K562 (cell line): ENCODE results near the gene PNPLA2. TPM values are rescaled to one million over a fixed set of nuclear protein-coding genes. Genes with fewer than 3 reads are reported as not detected.

Experiments used
- ATAC-seq: fragments of 200-7000 bp; cut with Tn5 transposase; 3 replicates; pipeline ENCODE4 v1.9.1; 2020; ENCODE audit warnings: moderate library complexity
- BruUV-seq: library from RNA; stranded (reverse); fragments of 400-500 nt; replicated peaks from 2 replicates; lab custom pipeline; 2021; lab: Mats Ljungman, UMichigan
- CTCF ChIA-PET: fragments of 300-600 bp; formaldehyde crosslinking; extraction: SDS; loops from one replicate; lab custom pipeline; 2021; ENCODE audit warnings: low intra/inter-chr PET ratio; lab: Yijun Ruan, JAX
- POLR2A ChIA-PET: fragments of 300-600, 350-650 bp; sonication (Branson Sonifier 250); formaldehyde crosslinking; extraction: SDS; loops from one replicate; lab custom pipeline; 2021; ENCODE audit warnings: antibody characterized with exemption, inconsistent platforms; lab: Yijun Ruan, JAX
- DNase-seq, 4 experiments: peaks; one replicate each; pipeline versions ENCODE4 v3.0.0 to v3.0.0-alpha.2; 2011 to 2018; ENCODE audit warnings: low spot score in 3 of 4, mixed read lengths in 3 of 4; ENCODE audit errors: extremely low read depth in 1 of 4
- FAIRE-seq: peaks from 2 replicates; lab custom pipeline; 2011; peaks lifted over from hg19 to GRCh38; lab: Jason Lieb, UNC
- H2AFZ ChIP-seq: 2 replicates; pipeline ENCODE4 v1.6.0; 2011; ENCODE audit warnings: low read depth, low read length, control low read depth, inconsistent platforms
- H3K27ac ChIP-seq: fragments of 200-600 bp; 3 replicates; pipeline ENCODE4 v1.8.0; 2011; ENCODE audit warnings: low read depth, mild to moderate bottlenecking, control low read depth, inconsistent platforms, low read length, moderate library complexity, mixed read lengths; ENCODE audit errors: extremely low read depth
- H3K27me3 ChIP-seq, 2 experiments: fragments of 300-600 bp in 1 of 2; 2 replicates in 1 of 2; 3 replicates in 1 of 2; pipeline versions ENCODE4 v1.6.0 to v1.8.0; 2011; ENCODE audit warnings: inconsistent platforms in 2 of 2, low read length in 2 of 2, mild to moderate bottlenecking in 1 of 2, mixed read lengths in 1 of 2, moderate library complexity in 1 of 2; ENCODE audit not compliant: control insufficient read depth in 2 of 2, insufficient read depth in 2 of 2
- H3K36me3 ChIP-seq: fragments of 300-600 bp; 3 replicates; pipeline ENCODE4 v1.8.0; 2011; ENCODE audit warnings: mild to moderate bottlenecking, low read length, inconsistent platforms; ENCODE audit not compliant: control insufficient read depth, insufficient read depth
- H3K4me1 ChIP-seq, 2 experiments: fragments of 200-600 bp in 1 of 2; replicated peaks in 1 of 2; 2 replicates in 1 of 2; 3 replicates in 1 of 2; pipeline versions ENCODE4 v1.5.1 to v1.8.0; 2011; ENCODE audit warnings: inconsistent platforms in 2 of 2, low read length in 2 of 2, mild to moderate bottlenecking in 1 of 2, mixed read lengths in 1 of 2, moderate library complexity in 1 of 2; ENCODE audit not compliant: control insufficient read depth in 2 of 2, insufficient read depth in 2 of 2
- H3K4me2 ChIP-seq: 2 replicates; pipeline ENCODE4 v1.6.1; 2011; ENCODE audit warnings: low read length, control low read depth, inconsistent platforms, mixed read lengths; ENCODE audit not compliant: insufficient read depth
- H3K4me3 ChIP-seq: fragments of 200-600 bp; sonication (generic), shearing (Covaris generic); 2 replicates; pipeline ENCODE4 v1.5.1; 2016; ENCODE audit warnings: control low read depth, inconsistent platforms
- H3K79me2 ChIP-seq: fragments of 200-600 bp; 3 replicates; pipeline ENCODE4 v1.8.0; 2011; ENCODE audit warnings: low read length, inconsistent platforms; ENCODE audit not compliant: control insufficient read depth, insufficient read depth
- H3K9ac ChIP-seq, 2 experiments: 2 replicates each; pipeline versions ENCODE4 v1.6.0 to v1.6.1; 2011; ENCODE audit warnings: low read depth in 2 of 2, low read length in 2 of 2, control low read depth in 1 of 2, inconsistent platforms in 1 of 2, mild to moderate bottlenecking in 1 of 2, mixed read lengths in 1 of 2; ENCODE audit not compliant: insufficient read depth in 1 of 2
- H3K9me1 ChIP-seq: one replicate; pipeline ENCODE4 v1.6.0; 2011; ENCODE audit warnings: inconsistent platforms, mild to moderate bottlenecking, low read length, moderate library complexity; ENCODE audit not compliant: control insufficient read depth, insufficient read depth
- H3K9me3 ChIP-seq: replicated peaks from 2 replicates; pipeline ENCODE4 v1.5.1; 2011; ENCODE audit warnings: low read depth, low read length, inconsistent platforms; ENCODE audit not compliant: control insufficient read depth, insufficient read depth
- H4K20me1 ChIP-seq: replicated peaks from 2 replicates; pipeline ENCODE4 v1.6.1; 2011; ENCODE audit warnings: low read length, inconsistent platforms, mixed read lengths; ENCODE audit not compliant: control insufficient read depth, insufficient read depth
- POLR2G ChIP-seq: fragments of 200-400 bp; formaldehyde crosslinking; IDR thresholded peaks from 2 replicates; pipeline ENCODE4 v1.6.1; 2017; ENCODE audit warnings: low read depth, mild to moderate bottlenecking, antibody characterized with exemption, low read length, moderate library complexity
- PTBP1 ChIP-seq: fragments of 200-400 bp; formaldehyde crosslinking; IDR thresholded peaks from 2 replicates; pipeline ENCODE4 v1.6.1; 2017; ENCODE audit warnings: low read depth, low read length
- PTRF ChIP-seq: fragments of 450-650 bp; IDR thresholded peaks from 2 replicates; pipeline ENCODE4 v1.6.1; 2016; ENCODE audit warnings: mild to moderate bottlenecking, missing genetic modification characterization, missing compliant biosample characterization
- ZKSCAN1 ChIP-seq: fragments of 150-350 bp; IDR thresholded peaks from 2 replicates; pipeline ENCODE4 v1.6.1; 2016; ENCODE audit warnings: low read depth, low read length
- ZNF77 ChIP-seq: fragments of 250-450 bp; sonication (Bioruptor Pico); IDR thresholded peaks from 2 replicates; pipeline ENCODE4 v1.5.0; 2020
- WGBS: fragments of 100-300 bp; shearing (Covaris generic); methylation state at CpG from one replicate; pipeline ENCODE4 v1.1.6; 2016; ENCODE audit warnings: low coverage, mixed read lengths; ENCODE audit not compliant: insufficient coverage; ENCODE audit errors: missing lambda C conversion rate; 5-methylcytosine and 5-hydroxymethylcytosine counted together
- in situ Hi-C: fragments of 300-500 bp; cut with MboI; formaldehyde crosslinking; loops from 4 replicates; pipeline ENCODE4 v1.15.0; 2018; ENCODE audit warnings: inconsistent platforms, mixed read lengths
- intact Hi-C: fragments of 100-400 bp; cut with micrococcal nuclease; formaldehyde crosslinking; loops from 2 replicates; pipeline ENCODE4 v1.14.2; 2022
- polyA plus RNA-seq, 8 experiments: library from polyadenylated mRNA; depleted of rRNA in 4 of 8; stranded (reverse) in 5 of 8; unstranded in 3 of 8; fragments of >200 nt; fragmentation: Nextera tagmentation in 2 of 8; fragmentation: Illumina TruSeq in 1 of 8; extraction: Ambion mirVana in 2 of 8; extraction: Trizol in 1 of 8; gene quantifications; 2 replicates each; pipeline versions ENCODE4 v1.2.1 to v1.2.3, GENCODE V29; 2011 to 2014; ENCODE audit warnings: inconsistent platforms in 1 of 8, missing spikeins in 1 of 8
- total RNA-seq, 7 experiments: library from RNA; depleted of rRNA in 6 of 7; stranded (reverse); fragments of >200 nt in 6 of 7; fragmentation: Illumina TruSeq in 2 of 7; extraction: Trizol in 2 of 7; gene quantifications; 2 replicates each; pipeline versions ENCODE4 v1.2.1 to v1.2.3, GENCODE V29; 2011 to 2021; ENCODE audit warnings: low replicate concordance in 1 of 7

Gene PNPLA2
- total and polyA plus RNA-seq, 9 of the 15 experiments (the other 6 are each of a cell fraction or from before 2014, with no cell fraction given) = 0.39 to 87.1 (median 8.4) TPM

- H3K9me1 ChIP-seq = peaks cover 5% of the 10 kb centered on the region
- in situ Hi-C loops (no loop called here), intact Hi-C loops (no loop called here)
- no peak overlapping the region for H3K27ac ChIP-seq
- no peaks in the 10 kb centered on the region for H3K27me3 ChIP-seq
- FAIRE-seq (no peak), ATAC-seq (no peak), DNase-seq (no peak)
- H3K4me2 ChIP-seq = no peak overlapping the region
- BruUV-seq = no TSS peak
- 65% methylated on average over 8 of the region's 14 CpGs for WGBS
- H4K20me1 ChIP-seq = peaks cover 21% of the 10 kb centered on the region
- H3K4me3 ChIP-seq = no peak overlapping the region
- no peaks in the 10 kb centered on the region for H3K79me2 ChIP-seq
- ChIA-PET CTCF (no interaction called here), POLR2A (interaction anchor here (0.6 to 1.8 kb wide), 2 partner anchors 9 to 47 kb away, joined by 4 to 5 read pairs; no protein-coding TSS in a partner anchor)
- H3K9me3 ChIP-seq = no peaks in the 10 kb centered on the region
- TF ChIP-seq ZKSCAN1 = 0 out of 2 replicates have a peak, but pooled peaks have one; percentile 67
- peak; percentile 64 for TF ChIP-seq POLR2G
- TF ChIP-seq PTRF (tag) = no peak
- 0 out of 2 replicates have a peak, but pooled peaks have one; percentile 29 for TF ChIP-seq PTBP1
- no peak overlapping the region for H2AFZ ChIP-seq
- peaks cover 25% of the 10 kb centered on the region; the same call in 1 of the 3 replicates for H3K36me3 ChIP-seq
- H3K9ac ChIP-seq = no peak overlapping the region
- H3K4me1 ChIP-seq = peaks cover 8 to 92% of the 10 kb centered on the region in 2 experiments
Measured at GRCh38 chr11:866481-866880, 47.8 kb downstream of the PNPLA2 start.

DNA sequence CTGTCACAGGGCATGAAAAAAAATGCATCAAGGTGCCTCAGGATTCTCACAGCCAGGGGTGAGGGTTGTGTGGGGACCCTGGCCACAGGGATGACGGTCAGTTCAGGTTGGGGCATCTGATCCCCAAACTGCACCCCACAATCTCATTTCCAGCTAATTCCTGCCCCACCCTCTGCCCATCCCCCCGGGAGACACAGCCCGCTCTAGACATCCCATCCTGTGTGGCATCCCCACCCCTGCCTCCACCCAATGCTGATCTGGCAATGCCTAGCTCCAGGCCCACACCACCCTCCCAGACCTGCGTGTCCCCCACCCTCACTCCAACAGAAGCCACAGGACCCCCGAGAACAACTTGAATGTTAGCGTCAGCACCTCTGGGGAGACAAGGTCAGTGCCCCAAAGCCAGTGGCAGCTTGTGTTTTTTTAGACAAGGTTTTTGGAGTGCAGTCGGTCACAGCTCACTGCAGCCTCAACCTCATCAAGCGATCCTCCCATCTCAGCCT, 49.2 kb downstream of the PNPLA2 start:
- H3K36me3 ChIP-seq = peaks cover 36% of the 10 kb centered on the region; the same call in 2 of the 3 replicates
- no peaks in the 10 kb centered on the region for H3K27me3 ChIP-seq
- peak overlapping the region in 1 of 2 experiments; percentile 64; a peak in 2 of 4 replicates for H3K9ac ChIP-seq
- no peak overlapping the region for H3K4me2 ChIP-seq
- intact Hi-C loops = no loop called here
- no peaks in the 10 kb centered on the region for H3K79me2 ChIP-seq
- no peak overlapping the region for H3K27ac ChIP-seq
- 92% methylated on average over 8 of the region's 8 CpGs for WGBS
- POLR2A ChIA-PET = interaction anchor here (1.8 kb wide), 1 partner anchor 8 kb away, joined by 5 read pairs; no protein-coding TSS in a partner anchor
- no peak overlapping the region for H2AFZ ChIP-seq
- no peak overlapping the region for H3K4me3 ChIP-seq
- no peaks in the 10 kb centered on the region for H3K9me3 ChIP-seq
- no peak for ATAC-seq
- DNase-seq = no peak
- no peak for FAIRE-seq
- CTCF ChIA-PET = no interaction called here
- TF ChIP-seq POLR2G = peak; percentile 7; the same call in 1 of the 2 replicates
- TF ChIP-seq ZNF77 (CRISPR knock-in tag) = no peak
- in situ Hi-C loops = no loop called here
- H4K20me1 ChIP-seq = peaks cover 15% of the 10 kb centered on the region; the same call in 1 of the 2 replicates
- BruUV-seq = no TSS peak
- H3K4me1 ChIP-seq = peaks cover 0 to 90% of the 10 kb centered on the region in 2 experiments; a peak in 2 of 5 replicates
- no peaks in the 10 kb centered on the region for H3K9me1 ChIP-seq
